Ishikawa (cell line): ENCODE results near the gene PPP4R1.

ENCODE experiments used
- CEBPB ChIP-seq: IDR thresholded peaks from 2 replicates; pipeline ENCODE4 v1.6.1; 2012
- CREB1 ChIP-seq: IDR thresholded peaks from 2 replicates; pipeline ENCODE4 v1.6.1; 2012; ENCODE audit warnings: low read depth
- EGR1 ChIP-seq: IDR thresholded peaks from 2 replicates; pipeline ENCODE4 v1.6.1; 2012
- EP300 ChIP-seq: IDR thresholded peaks from 2 replicates; pipeline ENCODE4 v1.6.1; 2012; ENCODE audit warnings: borderline replicate concordance
- FOXM1 ChIP-seq: IDR thresholded peaks from 2 replicates; pipeline ENCODE4 v1.6.1; 2012; ENCODE audit warnings: low read depth, borderline replicate concordance
- NFIC ChIP-seq: IDR thresholded peaks from 2 replicates; pipeline ENCODE4 v1.6.1; 2012
- RAD21 ChIP-seq: IDR thresholded peaks from 2 replicates; pipeline ENCODE4 v1.6.1; 2012; ENCODE audit warnings: low read depth
- REST ChIP-seq: IDR thresholded peaks from 2 replicates; pipeline ENCODE4 v1.6.1; 2012; ENCODE audit warnings: low read depth, mild to moderate bottlenecking
- TAF1 ChIP-seq: IDR thresholded peaks from 2 replicates; pipeline ENCODE4 v1.6.1; 2012; ENCODE audit warnings: low read depth, mild to moderate bottlenecking
- TCF12 ChIP-seq: IDR thresholded peaks from 2 replicates; pipeline ENCODE4 v1.6.1; 2012; ENCODE audit warnings: low read depth
- TEAD4 ChIP-seq: IDR thresholded peaks from 2 replicates; pipeline ENCODE4 v1.6.1; 2012
- USF1 ChIP-seq: IDR thresholded peaks from 2 replicates; pipeline ENCODE4 v1.6.1; 2012
- YY1 ChIP-seq: IDR thresholded peaks from 2 replicates; pipeline ENCODE4 v1.6.1; 2012; ENCODE audit warnings: low read depth
- ZBTB7A ChIP-seq: IDR thresholded peaks from 2 replicates; pipeline ENCODE4 v1.6.1; 2012; ENCODE audit warnings: low read depth
- TF ChIP-seq, protein P1 (sequence below): IDR thresholded peaks from 2 replicates; pipeline ENCODE4 v1.6.1; 2012

Gene PPP4R1

DNA sequence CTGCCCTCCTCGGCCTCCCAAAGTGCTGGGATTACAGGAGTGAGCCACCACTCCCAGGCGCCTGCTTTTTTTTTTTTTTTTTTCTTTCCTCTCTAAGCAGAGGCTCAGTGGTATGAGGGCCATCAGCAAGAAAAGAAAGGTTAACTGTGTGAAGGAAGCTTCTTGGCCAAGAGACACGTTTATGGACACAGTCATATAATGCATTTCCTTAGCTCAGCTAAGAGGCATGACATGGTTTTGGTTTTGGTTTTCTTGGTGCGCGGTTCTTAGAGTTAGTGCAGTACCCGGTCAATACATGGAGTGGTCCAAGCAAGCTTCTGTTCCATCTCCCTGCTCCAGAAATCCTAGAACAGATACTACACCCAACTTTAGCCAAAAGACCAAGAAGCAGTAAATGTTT, 96.5 kb downstream of the PPP4R1 start:
- TF ChIP-seq NFIC (no peak), CREB1 (no peak), CEBPB (no peak), RAD21 (no peak), TCF12 (no peak), REST (no peak)
- TF ChIP-seq, protein P1, sequence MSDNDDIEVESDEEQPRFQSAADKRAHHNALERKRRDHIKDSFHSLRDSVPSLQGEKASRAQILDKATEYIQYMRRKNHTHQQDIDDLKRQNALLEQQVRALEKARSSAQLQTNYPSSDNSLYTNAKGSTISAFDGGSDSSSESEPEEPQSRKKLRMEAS = no peak

GRCh38 chr18:9516437-9517064, 97.8 kb downstream of the PPP4R1 start:
- peak; percentile 93 for TF ChIP-seq RAD21
- TF ChIP-seq FOXM1 = no peak
- TF ChIP-seq REST = no peak

- TF ChIP-seq USF1 (no peak), YY1 (no peak), RAD21 (no peak), ZBTB7A (no peak), CREB1 (no peak), EP300 (no peak), EGR1 (no peak), NFIC (no peak), TEAD4 (no peak), TAF1 (no peak), TCF12 (no peak), FOXM1 (no peak)
Measured at GRCh38 chr18:9513971-9514512, 100.3 kb downstream of the PPP4R1 start.

DNA sequence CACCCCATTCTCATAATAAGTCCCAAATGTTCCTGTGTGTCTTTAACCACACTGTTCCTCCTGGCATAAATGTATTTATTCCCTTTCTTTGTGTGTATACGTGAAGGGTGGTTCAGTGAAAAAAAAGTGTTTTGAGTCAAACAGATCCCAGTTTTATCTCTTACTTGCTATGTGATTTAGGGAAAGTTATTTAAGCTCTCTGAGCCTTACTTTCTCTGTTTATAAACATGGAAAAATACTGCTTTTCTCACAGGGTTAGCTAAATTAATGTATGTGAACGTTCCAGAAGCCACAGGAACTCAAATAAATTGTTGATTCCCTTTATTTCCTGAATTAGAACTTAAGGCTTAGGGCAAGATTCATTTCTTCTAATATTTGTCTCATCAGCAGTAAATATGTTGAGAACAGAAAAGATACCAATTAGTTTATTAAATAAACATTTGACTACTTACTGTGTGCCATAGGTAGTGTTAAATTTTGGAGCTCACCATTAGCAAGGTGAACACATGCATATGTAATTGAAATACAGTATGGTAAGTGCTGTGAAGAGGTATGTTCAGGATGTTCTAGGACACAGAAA, 105.8 kb downstream of the PPP4R1 start:
- no peak for TF ChIP-seq REST
- TF ChIP-seq TAF1 = no peak
- no peak for TF ChIP-seq CEBPB
- TF ChIP-seq EGR1 = no peak
- no peak for TF ChIP-seq NFIC
- no peak for TF ChIP-seq TCF12
- TF ChIP-seq TEAD4 = no peak
- no peak for TF ChIP-seq CREB1
- no peak for TF ChIP-seq FOXM1

GRCh38 chr18:9507565-9508088, 106.7 kb downstream of the PPP4R1 start:
- no peak for TF ChIP-seq TAF1
- no peak for TF ChIP-seq RAD21
- TF ChIP-seq REST = no peak
- TF ChIP-seq, protein P1 = no peak
- TF ChIP-seq EGR1 = no peak
- TF ChIP-seq TEAD4 = no peak
- TF ChIP-seq EP300 = no peak
- no peak for TF ChIP-seq NFIC
- no peak for TF ChIP-seq TCF12
- TF ChIP-seq FOXM1 = no peak
- TF ChIP-seq ZBTB7A = no peak
- TF ChIP-seq CREB1 = no peak
